HEK293 (cell line): Measurements from ENCODE around the gene SEMG2.

Experiments used
- CTCF ChIA-PET: fragments of 350-600 bp; formaldehyde crosslinking; extraction: SDS; loops from one replicate; lab custom pipeline; 2021; ENCODE audit warnings: antibody characterized with exemption; lab: Yijun Ruan, JAX
- POLR2A ChIA-PET: fragments of 300-600 bp; formaldehyde crosslinking; extraction: SDS; loops from one replicate; lab custom pipeline; 2020; ENCODE audit warnings: antibody characterized with exemption, inconsistent platforms; lab: Yijun Ruan, JAX
- H3K27ac ChIP-seq: fragments of 200-500 bp; sonication (Bioruptor generic); 2 replicates; pipeline ENCODE4 v1.5.1; 2014; ENCODE audit warnings: low read depth, low read length, control low read depth, inconsistent platforms; ENCODE audit errors: extremely low read depth
- H3K36me3 ChIP-seq, 2 experiments: fragments of 200-500 bp in 1 of 2; sonication (Bioruptor generic) in 1 of 2; 1 replicate in 1 of 2; 2 replicates in 1 of 2; pipeline ENCODE4 v1.5.1; 2014 to 2017; ENCODE audit warnings: inconsistent platforms in 2 of 2, low read length in 2 of 2; ENCODE audit not compliant: control insufficient read depth in 2 of 2, insufficient read depth in 1 of 2
- H3K4me1 ChIP-seq: fragments of 200-500 bp; sonication (Bioruptor generic); 2 replicates; pipeline ENCODE4 v1.5.1; 2014; ENCODE audit warnings: mild to moderate bottlenecking, low read length, inconsistent platforms; ENCODE audit not compliant: control insufficient read depth, insufficient read depth
- H3K4me3 ChIP-seq: 2 replicates; pipeline ENCODE4 v1.5.1; 2011; ENCODE audit warnings: low read depth, mild to moderate bottlenecking, control low read depth, low read length, moderate library complexity
- H3K9me3 ChIP-seq: fragments of 200-500 bp; sonication (Bioruptor generic); 2 replicates; pipeline ENCODE4 v1.5.1; 2014; ENCODE audit warnings: low read depth, low read length, inconsistent platforms; ENCODE audit not compliant: control insufficient read depth, insufficient read depth
- KLF16 ChIP-seq: fragments of 450-650 bp; formaldehyde crosslinking; IDR thresholded peaks from 2 replicates; pipeline ENCODE4 v1.5.1; 2017; ENCODE audit warnings: missing biosample characterization, missing genetic modification characterization
- MYNN ChIP-seq: fragments of 450-650 bp; formaldehyde crosslinking; IDR thresholded peaks from 2 replicates; pipeline ENCODE4 v1.5.1; 2016; ENCODE audit warnings: missing biosample characterization, missing genetic modification characterization, borderline replicate concordance
- PRDM1 ChIP-seq: fragments of 450-650 bp; formaldehyde crosslinking; IDR thresholded peaks from 2 replicates; pipeline ENCODE4; 2016; ENCODE audit warnings: missing biosample characterization, missing genetic modification characterization
- SCRT2 ChIP-seq: fragments of 450-650 bp; formaldehyde crosslinking; IDR thresholded peaks from 2 replicates; pipeline ENCODE4 v1.5.1; 2016; ENCODE audit warnings: missing biosample characterization, missing genetic modification characterization
- ZBTB48 ChIP-seq: fragments of 450-650 bp; formaldehyde crosslinking; IDR thresholded peaks from 2 replicates; pipeline ENCODE4 v1.5.1; 2016; ENCODE audit warnings: missing biosample characterization, missing genetic modification characterization
- ZBTB8A ChIP-seq: fragments of 450-650 bp; formaldehyde crosslinking; IDR thresholded peaks from 2 replicates; pipeline ENCODE4 v1.5.1; 2016; ENCODE audit warnings: missing biosample characterization, missing genetic modification characterization
- ZIC2 ChIP-seq: fragments of 450-650 bp; formaldehyde crosslinking; IDR thresholded peaks from 2 replicates; pipeline ENCODE4 v1.5.1; 2016; ENCODE audit warnings: missing biosample characterization, missing genetic modification characterization
- ZNF155 ChIP-seq: fragments of 450-650 bp; formaldehyde crosslinking; IDR thresholded peaks from 2 replicates; pipeline ENCODE4 v1.5.1; 2016; ENCODE audit warnings: missing biosample characterization, missing genetic modification characterization
- ZNF335 ChIP-seq: fragments of 450-650 bp; formaldehyde crosslinking; conservative IDR thresholded peaks from 2 replicates; pipeline ENCODE4 v1.5.1; 2016; ENCODE audit warnings: missing biosample characterization, missing genetic modification characterization
- ZNF341 ChIP-seq: fragments of 450-650 bp; formaldehyde crosslinking; IDR thresholded peaks from 2 replicates; pipeline ENCODE4; 2016; ENCODE audit warnings: low read depth, missing biosample characterization, missing genetic modification characterization
- ZNF350 ChIP-seq: fragments of 450-650 bp; formaldehyde crosslinking; IDR thresholded peaks from 2 replicates; pipeline ENCODE4 v1.5.0; 2017; ENCODE audit warnings: missing biosample characterization, mild to moderate bottlenecking, missing genetic modification characterization
- ZNF473 ChIP-seq: fragments of 450-650 bp; formaldehyde crosslinking; IDR thresholded peaks from 2 replicates; pipeline ENCODE4 v1.5.1; 2017; ENCODE audit warnings: missing biosample characterization, missing genetic modification characterization
- ZNF510 ChIP-seq: fragments of 450-650 bp; formaldehyde crosslinking; IDR thresholded peaks from 2 replicates; pipeline ENCODE4 v1.5.1; 2018; ENCODE audit warnings: mild to moderate bottlenecking, missing genetic modification characterization, missing biosample characterization; ENCODE audit not compliant: insufficient replicate concordance
- ZNF558 ChIP-seq: fragments of 450-650 bp; formaldehyde crosslinking; IDR thresholded peaks from 2 replicates; pipeline ENCODE4 v1.5.1; 2016; ENCODE audit warnings: missing biosample characterization, missing genetic modification characterization
- TF ChIP-seq, protein P1 (sequence below): fragments of 450-650 bp; formaldehyde crosslinking; IDR thresholded peaks from 2 replicates; pipeline ENCODE4 v1.5.1; 2016; ENCODE audit warnings: missing biosample characterization, missing genetic modification characterization
- TF ChIP-seq, protein P2 (sequence below): fragments of 450-650 bp; formaldehyde crosslinking; IDR thresholded peaks from 2 replicates; pipeline ENCODE4 v1.5.1; 2017; ENCODE audit warnings: missing biosample characterization, mild to moderate bottlenecking, missing genetic modification characterization, moderate library complexity
- TF ChIP-seq, protein P3 (sequence below): fragments of 450-650 bp; formaldehyde crosslinking; IDR thresholded peaks from 2 replicates; pipeline ENCODE4 v1.5.1; 2016; ENCODE audit warnings: missing biosample characterization, missing genetic modification characterization
- TF ChIP-seq, protein P4 (sequence below): fragments of 450-650 bp; formaldehyde crosslinking; IDR thresholded peaks from 2 replicates; pipeline ENCODE4 v1.5.1; 2016; ENCODE audit warnings: missing biosample characterization, missing genetic modification characterization
- TF ChIP-seq, protein P5 (sequence below): fragments of 450-650 bp; formaldehyde crosslinking; IDR thresholded peaks from 2 replicates; pipeline ENCODE4 v1.5.1; 2017; ENCODE audit warnings: missing biosample characterization, missing genetic modification characterization
- TF ChIP-seq, protein P6 (sequence below): fragments of 450-650 bp; formaldehyde crosslinking; IDR thresholded peaks from 2 replicates; pipeline ENCODE4 v1.5.1; 2016; ENCODE audit warnings: missing biosample characterization, missing genetic modification characterization

Gene SEMG2

DNA sequence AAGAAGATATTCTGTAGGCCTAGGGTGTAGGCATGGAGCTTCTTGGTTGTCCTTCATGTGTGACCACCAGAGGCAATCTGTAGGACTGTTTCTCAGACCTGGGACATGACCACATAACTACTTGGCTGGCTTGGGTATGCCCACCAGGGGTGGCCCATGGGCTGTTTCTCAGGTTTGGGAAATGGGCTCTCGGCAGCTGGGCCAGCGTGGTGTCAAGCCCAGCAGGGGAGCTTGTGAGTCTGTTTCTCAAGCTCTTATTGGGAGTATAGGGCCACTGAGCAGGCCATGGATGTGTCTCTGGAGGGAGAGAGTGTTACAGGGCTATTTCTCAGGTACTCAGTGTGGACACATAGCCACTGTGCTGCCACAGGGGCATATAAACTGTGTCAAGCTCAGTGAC lies 2.5 kb upstream of the SEMG2 start (continued):
- TF ChIP-seq ZBTB8A: no peak

DNA sequence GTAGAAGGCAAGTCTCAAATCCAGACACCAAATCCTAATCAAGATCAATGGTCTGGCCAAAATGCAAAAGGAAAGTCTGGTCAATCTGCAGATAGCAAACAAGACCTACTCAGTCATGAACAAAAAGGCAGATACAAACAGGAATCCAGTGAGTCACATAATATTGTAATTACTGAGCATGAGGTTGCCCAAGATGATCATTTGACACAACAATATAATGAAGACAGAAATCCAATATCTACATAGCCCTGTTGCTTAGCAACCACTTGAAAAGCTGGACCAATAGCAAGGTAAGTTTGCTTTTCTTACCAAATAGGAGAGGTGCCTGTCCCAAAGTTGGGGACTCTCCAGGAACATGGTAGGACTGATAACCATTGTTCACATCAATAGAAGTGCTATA lies 2.0 kb downstream of the SEMG2 start:
- H3K27ac ChIP-seq: no peak overlapping the region
- POLR2A ChIA-PET: no interaction called here
- no peak overlapping the region for H3K4me3 ChIP-seq
- TF ChIP-seq ZNF335 (tag by site-specific recombination) (no peak), ZNF155 (tag by site-specific recombination) (no peak), ZNF473 (tag by site-specific recombination) (no peak), ZNF341 (tag by site-specific recombination) (no peak), ZNF350 (tag by site-specific recombination) (no peak), KLF16 (tag by site-specific recombination) (no peak), PRDM1 (no peak), ZBTB48 (tag by site-specific recombination) (no peak), MYNN (tag by site-specific recombination) (no peak), ZIC2 (tag by site-specific recombination) (no peak), ZNF558 (tag by site-specific recombination) (no peak), SCRT2 (no peak), ZNF510 (tag by site-specific recombination) (no peak)
- TF ChIP-seq, protein P1, sequence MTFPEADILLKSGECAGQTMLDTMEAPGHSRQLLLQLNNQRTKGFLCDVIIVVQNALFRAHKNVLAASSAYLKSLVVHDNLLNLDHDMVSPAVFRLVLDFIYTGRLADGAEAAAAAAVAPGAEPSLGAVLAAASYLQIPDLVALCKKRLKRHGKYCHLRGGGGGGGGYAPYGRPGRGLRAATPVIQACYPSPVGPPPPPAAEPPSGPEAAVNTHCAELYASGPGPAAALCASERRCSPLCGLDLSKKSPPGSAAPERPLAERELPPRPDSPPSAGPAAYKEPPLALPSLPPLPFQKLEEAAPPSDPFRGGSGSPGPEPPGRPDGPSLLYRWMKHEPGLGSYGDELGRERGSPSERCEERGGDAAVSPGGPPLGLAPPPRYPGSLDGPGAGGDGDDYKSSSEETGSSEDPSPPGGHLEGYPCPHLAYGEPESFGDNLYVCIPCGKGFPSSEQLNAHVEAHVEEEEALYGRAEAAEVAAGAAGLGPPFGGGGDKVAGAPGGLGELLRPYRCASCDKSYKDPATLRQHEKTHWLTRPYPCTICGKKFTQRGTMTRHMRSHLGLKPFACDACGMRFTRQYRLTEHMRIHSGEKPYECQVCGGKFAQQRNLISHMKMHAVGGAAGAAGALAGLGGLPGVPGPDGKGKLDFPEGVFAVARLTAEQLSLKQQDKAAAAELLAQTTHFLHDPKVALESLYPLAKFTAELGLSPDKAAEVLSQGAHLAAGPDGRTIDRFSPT (tag by site-specific recombination): no peak
- TF ChIP-seq, protein P2, sequence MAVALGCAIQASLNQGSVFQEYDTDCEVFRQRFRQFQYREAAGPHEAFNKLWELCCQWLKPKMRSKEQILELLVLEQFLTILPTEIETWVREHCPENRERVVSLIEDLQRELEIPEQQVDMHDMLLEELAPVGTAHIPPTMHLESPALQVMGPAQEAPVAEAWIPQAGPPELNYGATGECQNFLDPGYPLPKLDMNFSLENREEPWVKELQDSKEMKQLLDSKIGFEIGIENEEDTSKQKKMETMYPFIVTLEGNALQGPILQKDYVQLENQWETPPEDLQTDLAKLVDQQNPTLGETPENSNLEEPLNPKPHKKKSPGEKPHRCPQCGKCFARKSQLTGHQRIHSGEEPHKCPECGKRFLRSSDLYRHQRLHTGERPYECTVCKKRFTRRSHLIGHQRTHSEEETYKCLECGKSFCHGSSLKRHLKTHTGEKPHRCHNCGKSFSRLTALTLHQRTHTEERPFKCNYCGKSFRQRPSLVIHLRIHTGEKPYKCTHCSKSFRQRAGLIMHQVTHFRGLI: no peak
- TF ChIP-seq, protein P3, sequence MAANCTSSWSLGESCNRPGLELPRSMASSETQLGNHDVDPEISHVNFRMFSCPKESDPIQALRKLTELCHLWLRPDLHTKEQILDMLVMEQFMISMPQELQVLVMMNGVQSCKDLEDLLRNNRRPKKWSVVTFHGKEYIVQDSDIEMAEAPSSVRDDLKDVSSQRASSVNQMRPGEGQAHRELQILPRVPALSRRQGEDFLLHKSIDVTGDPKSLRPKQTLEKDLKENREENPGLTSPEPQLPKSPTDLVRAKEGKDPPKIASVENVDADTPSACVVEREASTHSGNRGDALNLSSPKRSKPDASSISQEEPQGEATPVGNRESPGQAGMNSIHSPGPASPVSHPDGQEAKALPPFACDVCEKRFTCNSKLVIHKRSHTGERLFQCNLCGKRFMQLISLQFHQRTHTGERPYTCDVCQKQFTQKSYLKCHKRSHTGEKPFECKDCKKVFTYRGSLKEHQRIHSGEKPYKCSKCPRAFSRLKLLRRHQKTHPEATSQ (tag by site-specific recombination): no peak
- TF ChIP-seq, protein P4, sequence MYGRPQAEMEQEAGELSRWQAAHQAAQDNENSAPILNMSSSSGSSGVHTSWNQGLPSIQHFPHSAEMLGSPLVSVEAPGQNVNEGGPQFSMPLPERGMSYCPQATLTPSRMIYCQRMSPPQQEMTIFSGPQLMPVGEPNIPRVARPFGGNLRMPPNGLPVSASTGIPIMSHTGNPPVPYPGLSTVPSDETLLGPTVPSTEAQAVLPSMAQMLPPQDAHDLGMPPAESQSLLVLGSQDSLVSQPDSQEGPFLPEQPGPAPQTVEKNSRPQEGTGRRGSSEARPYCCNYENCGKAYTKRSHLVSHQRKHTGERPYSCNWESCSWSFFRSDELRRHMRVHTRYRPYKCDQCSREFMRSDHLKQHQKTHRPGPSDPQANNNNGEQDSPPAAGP: no peak
- TF ChIP-seq, protein P5, sequence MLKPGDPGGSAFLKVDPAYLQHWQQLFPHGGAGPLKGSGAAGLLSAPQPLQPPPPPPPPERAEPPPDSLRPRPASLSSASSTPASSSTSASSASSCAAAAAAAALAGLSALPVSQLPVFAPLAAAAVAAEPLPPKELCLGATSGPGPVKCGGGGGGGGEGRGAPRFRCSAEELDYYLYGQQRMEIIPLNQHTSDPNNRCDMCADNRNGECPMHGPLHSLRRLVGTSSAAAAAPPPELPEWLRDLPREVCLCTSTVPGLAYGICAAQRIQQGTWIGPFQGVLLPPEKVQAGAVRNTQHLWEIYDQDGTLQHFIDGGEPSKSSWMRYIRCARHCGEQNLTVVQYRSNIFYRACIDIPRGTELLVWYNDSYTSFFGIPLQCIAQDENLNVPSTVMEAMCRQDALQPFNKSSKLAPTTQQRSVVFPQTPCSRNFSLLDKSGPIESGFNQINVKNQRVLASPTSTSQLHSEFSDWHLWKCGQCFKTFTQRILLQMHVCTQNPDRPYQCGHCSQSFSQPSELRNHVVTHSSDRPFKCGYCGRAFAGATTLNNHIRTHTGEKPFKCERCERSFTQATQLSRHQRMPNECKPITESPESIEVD: no peak
- TF ChIP-seq, protein P6, sequence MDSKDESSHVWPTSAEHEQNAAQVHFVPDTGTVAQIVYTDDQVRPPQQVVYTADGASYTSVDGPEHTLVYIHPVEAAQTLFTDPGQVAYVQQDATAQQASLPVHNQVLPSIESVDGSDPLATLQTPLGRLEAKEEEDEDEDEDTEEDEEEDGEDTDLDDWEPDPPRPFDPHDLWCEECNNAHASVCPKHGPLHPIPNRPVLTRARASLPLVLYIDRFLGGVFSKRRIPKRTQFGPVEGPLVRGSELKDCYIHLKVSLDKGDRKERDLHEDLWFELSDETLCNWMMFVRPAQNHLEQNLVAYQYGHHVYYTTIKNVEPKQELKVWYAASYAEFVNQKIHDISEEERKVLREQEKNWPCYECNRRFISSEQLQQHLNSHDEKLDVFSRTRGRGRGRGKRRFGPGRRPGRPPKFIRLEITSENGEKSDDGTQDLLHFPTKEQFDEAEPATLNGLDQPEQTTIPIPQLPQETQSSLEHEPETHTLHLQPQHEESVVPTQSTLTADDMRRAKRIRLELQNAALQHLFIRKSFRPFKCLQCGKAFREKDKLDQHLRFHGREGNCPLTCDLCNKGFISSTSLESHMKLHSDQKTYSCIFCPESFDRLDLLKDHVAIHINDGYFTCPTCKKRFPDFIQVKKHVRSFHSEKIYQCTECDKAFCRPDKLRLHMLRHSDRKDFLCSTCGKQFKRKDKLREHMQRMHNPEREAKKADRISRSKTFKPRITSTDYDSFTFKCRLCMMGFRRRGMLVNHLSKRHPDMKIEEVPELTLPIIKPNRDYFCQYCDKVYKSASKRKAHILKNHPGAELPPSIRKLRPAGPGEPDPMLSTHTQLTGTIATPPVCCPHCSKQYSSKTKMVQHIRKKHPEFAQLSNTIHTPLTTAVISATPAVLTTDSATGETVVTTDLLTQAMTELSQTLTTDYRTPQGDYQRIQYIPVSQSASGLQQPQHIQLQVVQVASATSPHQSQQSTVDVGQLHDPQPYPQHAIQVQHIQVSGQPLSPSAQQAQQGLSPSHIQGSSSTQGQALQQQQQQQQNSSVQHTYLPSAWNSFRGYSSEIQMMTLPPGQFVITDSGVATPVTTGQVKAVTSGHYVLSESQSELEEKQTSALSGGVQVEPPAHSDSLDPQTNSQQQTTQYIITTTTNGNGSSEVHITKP (tag by site-specific recombination): no peak
- TF ChIP-seq, all 188 proteins: peak for 0
- H3K36me3 ChIP-seq: no peaks in the 10 kb centered on the region
- CTCF ChIA-PET: interaction anchor here (2.0 kb wide), 1 partner anchor 84 kb away, joined by 4 read pairs; no protein-coding TSS in a partner anchor
- H3K4me1 ChIP-seq: no peaks in the 10 kb centered on the region
- H3K9me3 ChIP-seq: no peaks in the 10 kb centered on the region
